Erythroblast (primary cell): ENCODE data around the gene FLT4.

Source experiments
- GATA1 ChIP-seq: IDR thresholded peaks from 2 replicates; pipeline ENCODE4 v1.6.1; 2011; ENCODE audit warnings: low read depth, mild to moderate bottlenecking, control low read depth, low read length, moderate library complexity
- POLR2A ChIP-seq: IDR thresholded peaks from 2 replicates; pipeline ENCODE4 v1.6.1; 2011; ENCODE audit warnings: mild to moderate bottlenecking, low read length

DNA sequence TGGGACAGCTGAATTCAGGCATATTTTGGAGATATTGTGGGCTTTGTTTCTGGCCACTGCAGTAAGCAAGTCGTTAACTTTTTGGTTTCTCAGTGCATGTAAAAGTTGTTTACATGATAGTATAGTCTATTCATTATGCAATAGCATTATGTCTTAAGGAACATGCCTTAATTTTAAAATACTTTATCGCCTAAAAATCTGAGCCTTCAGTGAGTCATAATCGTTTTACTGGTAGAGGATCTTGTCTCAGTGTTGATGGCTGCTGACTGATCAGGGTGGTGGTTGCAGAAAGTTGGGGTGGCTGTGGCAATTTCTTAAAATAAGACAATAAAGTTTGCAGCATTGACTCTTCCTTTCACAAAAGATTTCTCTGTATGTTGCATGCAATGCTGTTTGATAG, 63.2 kb downstream of the FLT4 start:
- TF ChIP-seq POLR2A (no peak), GATA1 (no peak)
